Mesodermal cell (in vitro differentiated cells): ENCODE measurements around the gene F3.

Source experiments
- H3K27ac ChIP-seq: 2 replicates; pipeline ENCODE4 v1.7.0; 2013; ENCODE audit warnings: mild to moderate bottlenecking, low read depth, low read length, moderate library complexity; ENCODE audit not compliant: severe bottlenecking
- H3K36me3 ChIP-seq: 2 replicates; pipeline ENCODE4 v1.7.1; 2013; ENCODE audit warnings: mild to moderate bottlenecking, low read length, moderate library complexity; ENCODE audit not compliant: control insufficient read depth, insufficient read depth
- H3K4me1 ChIP-seq: one replicate; pipeline ENCODE4 v1.7.1; 2013; ENCODE audit warnings: mild to moderate bottlenecking, low read length; ENCODE audit not compliant: insufficient read depth, control insufficient read depth, poor library complexity, severe bottlenecking
- H3K4me3 ChIP-seq: 2 replicates; pipeline ENCODE4 v1.7.0; 2013; ENCODE audit warnings: low read length, control low read depth, mild to moderate bottlenecking; ENCODE audit not compliant: insufficient read depth, poor library complexity, severe bottlenecking; ENCODE audit errors: extremely low read depth
- H3K9me3 ChIP-seq: 2 replicates; pipeline ENCODE4 v1.7.1; 2013; ENCODE audit warnings: mild to moderate bottlenecking, low read length, moderate library complexity; ENCODE audit not compliant: control insufficient read depth
- WGBS, 2 experiments: methylation state at CpG; one replicate each; pipeline ENCODE4 v1.1.5; 2013; ENCODE audit warnings: missing lambda C conversion rate in 2 of 2; ENCODE audit not compliant: insufficient coverage in 2 of 2; 5-methylcytosine and 5-hydroxymethylcytosine counted together

The F3 gene

DNA sequence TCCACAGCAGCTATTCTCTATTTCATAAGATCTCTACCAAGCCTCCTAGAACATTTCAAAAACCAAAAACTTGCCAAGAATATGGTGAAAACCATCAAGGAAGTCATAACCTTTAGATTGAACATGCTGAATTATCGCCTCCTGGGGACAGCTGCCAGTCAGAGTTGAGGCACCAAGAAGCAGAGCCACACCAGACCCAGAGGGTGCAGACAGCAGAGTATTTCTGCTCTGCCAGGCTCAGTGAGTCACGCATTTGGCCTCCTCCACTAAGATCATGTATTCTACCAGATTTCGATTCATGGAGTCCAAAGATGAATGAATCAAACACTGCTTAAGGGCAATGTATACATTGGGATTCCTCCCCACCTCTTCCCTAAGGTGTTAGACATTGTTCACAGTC is 2.1 kb downstream of the F3 start:
- Histone ChIP-seq H3K36me3 (peaks cover 25% of the 10 kb centered on the region), H3K4me3 (peak overlapping the region; percentile 73), H3K27ac (no peak overlapping the region), H3K9me3 (no peaks in the 10 kb centered on the region), H3K4me1 (peaks cover 22% of the 10 kb centered on the region)
- WGBS, 2 experiments: 88 to 95% methylated on average over 3 of the region's 3 CpGs

DNA sequence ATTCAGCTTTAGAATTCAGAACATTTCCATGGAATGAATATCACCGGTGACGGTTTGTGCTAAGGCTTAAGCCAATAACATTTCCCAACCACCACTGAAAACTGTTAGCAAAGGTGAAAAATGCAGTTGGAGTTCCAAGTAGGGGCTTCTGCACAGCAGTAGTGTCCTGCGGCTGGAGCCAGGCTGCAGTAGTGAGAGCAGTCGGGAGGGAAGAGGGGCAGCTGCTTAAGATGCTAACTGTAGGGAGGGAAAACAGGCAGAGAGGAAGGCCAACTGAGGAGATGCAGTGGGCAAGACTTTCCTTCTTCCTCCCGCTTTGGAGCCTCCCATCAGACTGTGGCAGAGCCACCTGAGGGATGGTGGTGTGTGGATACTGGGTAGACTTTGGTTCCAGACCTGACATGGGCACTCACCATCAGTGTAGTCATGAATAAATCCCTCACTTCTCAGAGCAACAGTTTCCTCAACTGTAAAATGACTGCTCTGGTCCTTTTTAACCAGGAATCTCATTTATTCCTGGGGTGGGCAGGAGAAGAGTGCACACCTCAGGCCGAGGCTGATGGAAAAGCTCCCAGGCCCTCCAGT is 3.2 kb downstream of the F3 start:
- peaks cover 12% of the 10 kb centered on the region for H3K4me1 ChIP-seq
- no peak overlapping the region for H3K27ac ChIP-seq
- 40 to 59% methylated on average over 2 to 3 of the region's 6 CpGs for WGBS, 2 experiments
- H3K9me3 ChIP-seq: no peaks in the 10 kb centered on the region
- H3K4me3 ChIP-seq: no peak overlapping the region
- H3K36me3 ChIP-seq: peaks cover 36% of the 10 kb centered on the region

DNA sequence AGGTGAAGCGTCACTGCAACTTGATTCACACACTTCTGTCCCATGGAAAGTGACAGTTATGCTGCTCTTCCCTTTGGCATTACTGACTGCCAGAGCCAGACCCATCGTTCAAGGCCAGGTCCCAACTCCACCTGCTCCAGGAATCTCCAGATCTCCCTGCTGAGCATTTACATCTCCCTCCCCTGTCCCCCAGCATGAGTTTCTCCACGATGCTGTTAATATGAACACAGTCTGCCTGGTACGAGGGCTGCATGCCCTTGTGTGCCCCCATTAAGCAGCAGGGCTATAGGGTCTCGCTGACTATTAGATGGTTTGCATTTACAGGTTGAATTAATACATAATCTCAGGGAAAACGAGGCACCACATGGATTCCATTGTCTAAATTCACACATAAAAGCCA is 4.3 kb downstream of the F3 start:
- peaks cover 47% of the 10 kb centered on the region for H3K36me3 ChIP-seq
- no peak overlapping the region for H3K4me3 ChIP-seq
- 87 to 90% methylated on average over 2 to 4 of the region's 6 CpGs for WGBS, 2 experiments

DNA sequence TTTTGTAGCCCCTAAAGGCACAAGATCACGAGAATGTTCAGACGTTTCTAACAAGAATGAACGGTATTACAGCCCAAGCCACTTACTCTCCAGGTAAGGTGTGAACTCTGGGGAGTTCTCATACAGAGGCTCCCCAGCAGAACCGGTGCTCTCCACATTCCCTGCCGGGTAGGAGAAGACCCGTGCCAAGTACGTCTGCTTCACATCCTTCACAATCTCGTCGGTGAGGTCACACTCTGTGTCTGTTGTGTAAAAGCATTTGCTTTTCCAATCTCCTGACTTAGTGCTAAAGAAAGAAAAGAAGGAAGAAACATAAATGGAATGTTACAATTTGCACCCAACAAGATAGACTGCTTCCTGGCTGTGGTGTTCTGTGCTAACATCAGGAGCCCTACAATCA is 5.7 kb downstream of the F3 start:
- Histone ChIP-seq H3K36me3 (peaks cover 60% of the 10 kb centered on the region), H3K27ac (no peak overlapping the region), H3K4me1 (peaks cover 4% of the 10 kb centered on the region), H3K9me3 (no peaks in the 10 kb centered on the region), H3K4me3 (no peak overlapping the region)
- 95 to 96% methylated on average over 6 to 9 of the region's 9 CpGs for WGBS, 2 experiments

More for the DNA sequence above, 4.3 kb downstream of the F3 start:
- H3K27ac ChIP-seq: no peak overlapping the region
- peaks cover 4% of the 10 kb centered on the region for H3K4me1 ChIP-seq
- H3K9me3 ChIP-seq: no peaks in the 10 kb centered on the region

DNA sequence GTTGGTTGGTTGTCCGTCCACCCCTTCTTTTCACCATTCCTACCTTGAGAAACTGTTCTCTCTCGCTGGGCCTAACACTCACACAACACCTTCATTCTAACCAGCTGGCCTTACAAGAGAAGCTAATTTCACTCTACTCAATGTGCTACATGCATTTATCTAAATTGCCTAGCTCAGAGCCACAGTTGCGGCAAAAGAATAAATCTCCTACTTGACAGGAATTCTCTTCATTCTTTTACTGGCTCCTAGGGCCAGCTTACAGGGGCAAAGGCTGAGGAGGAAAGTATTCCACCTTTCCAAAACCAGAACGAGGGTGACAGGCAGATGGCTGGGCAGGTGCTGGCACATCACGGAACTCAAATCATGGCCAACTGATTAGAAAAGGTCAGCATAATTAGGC is 6.5 kb downstream of the F3 start:
- no peak overlapping the region for H3K27ac ChIP-seq
- peaks cover 68% of the 10 kb centered on the region for H3K36me3 ChIP-seq
- 91 to 100% methylated on average over 4 to 5 of the region's 5 CpGs for WGBS, 2 experiments
- no peak overlapping the region for H3K4me3 ChIP-seq
- no peaks in the 10 kb centered on the region for H3K9me3 ChIP-seq
- peaks cover 4% of the 10 kb centered on the region for H3K4me1 ChIP-seq

GRCh38 chr1:94532077-94532476 is 9.5 kb downstream of the F3 start:
- H3K9me3 ChIP-seq: no peaks in the 10 kb centered on the region

GRCh38 chr1:94531664-94532063 is 9.9 kb downstream of the F3 start:
- H3K36me3 ChIP-seq: peaks cover 69% of the 10 kb centered on the region
- no peak overlapping the region for H3K27ac ChIP-seq
- H3K4me3 ChIP-seq: no peak overlapping the region
- H3K4me1 ChIP-seq: peaks cover 4% of the 10 kb centered on the region
- WGBS, 2 experiments: 83 to 98% methylated on average over 6 of the region's 6 CpGs
- H3K9me3 ChIP-seq: no peaks in the 10 kb centered on the region

More at GRCh38 chr1:94532077-94532476, 9.5 kb downstream of the F3 start:
- WGBS, 2 experiments: 73 to 100% methylated on average over 1 to 2 of the region's 3 CpGs
- no peak overlapping the region for H3K27ac ChIP-seq
- H3K4me3 ChIP-seq: no peak overlapping the region
- H3K36me3 ChIP-seq: peaks cover 69% of the 10 kb centered on the region
- H3K4me1 ChIP-seq: peaks cover 5% of the 10 kb centered on the region

GRCh38 chr1:94530373-94530878 is 11.1 kb downstream of the F3 start:
- H3K4me3 ChIP-seq: no peak overlapping the region
- H3K36me3 ChIP-seq: peaks cover 57% of the 10 kb centered on the region
- peaks cover 4% of the 10 kb centered on the region for H3K4me1 ChIP-seq
- whole genome bisulfite sequencing, 2 experiments: 93 to 100% methylated on average over 3 to 4 of the region's 4 CpGs
- no peaks in the 10 kb centered on the region for H3K9me3 ChIP-seq
- H3K27ac ChIP-seq: no peak overlapping the region

DNA sequence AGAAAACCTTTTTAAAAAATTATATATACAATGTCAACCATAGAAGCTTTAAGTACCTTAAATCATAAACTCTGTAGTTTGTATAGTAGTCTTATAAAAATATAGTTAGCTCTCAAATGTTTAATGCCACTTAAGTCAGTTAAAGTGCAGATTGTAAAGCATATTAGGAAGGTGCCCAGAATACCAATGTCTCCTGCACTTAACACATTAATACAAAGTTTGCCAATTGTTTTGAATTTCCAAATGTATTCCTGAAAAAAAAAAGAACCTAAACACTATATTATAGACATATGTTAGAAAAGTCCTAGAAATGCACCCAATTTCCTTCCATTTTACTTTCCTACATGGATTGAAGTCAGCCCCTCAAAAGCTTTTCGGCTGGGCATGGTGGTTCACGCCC is 12.1 kb downstream of the F3 start:
- Histone ChIP-seq H3K36me3 (peaks cover 47% of the 10 kb centered on the region), H3K4me3 (no peak overlapping the region), H3K27ac (no peak overlapping the region), H3K9me3 (no peaks in the 10 kb centered on the region), H3K4me1 (peaks cover 4% of the 10 kb centered on the region)
- 88% methylated on average over 2 of the region's 2 CpGs; no CpG with 5 or more reads in 1 of the 2 experiments for WGBS, 2 experiments

GRCh38 chr1:94528826-94529225 is 12.7 kb downstream of the F3 start:
- Histone ChIP-seq H3K27ac (no peak overlapping the region), H3K36me3 (peaks cover 42% of the 10 kb centered on the region), H3K4me3 (no peak overlapping the region), H3K9me3 (no peaks in the 10 kb centered on the region), H3K4me1 (peaks cover 4% of the 10 kb centered on the region)
- WGBS, 2 experiments: 100% methylated on average over 1 to 3 of the region's 5 CpGs

GRCh38 chr1:94528299-94528698 is 13.3 kb downstream of the F3 start:
- Histone ChIP-seq H3K4me1 (peaks cover 4% of the 10 kb centered on the region), H3K36me3 (peaks cover 36% of the 10 kb centered on the region), H3K9me3 (no peaks in the 10 kb centered on the region), H3K27ac (no peak overlapping the region), H3K4me3 (no peak overlapping the region)
- 86 to 89% methylated on average over 1 of the region's 1 CpG for WGBS, 2 experiments
